GM12874 (cell line): ENCODE measurements around the gene CDKN1A.

Experiments used
- TF ChIP-seq, protein P1 (sequence below): IDR thresholded peaks from 2 replicates; pipeline ENCODE4 v1.5.1; 2011; ENCODE audit warnings: low read depth, mild to moderate bottlenecking, control low read depth, low read length, moderate library complexity; ENCODE audit not compliant: insufficient read depth

Gene CDKN1A

GRCh38 chr6:36715469-36715868 lies 37.0 kb downstream of the CDKN1A start:
- TF ChIP-seq, protein P1, sequence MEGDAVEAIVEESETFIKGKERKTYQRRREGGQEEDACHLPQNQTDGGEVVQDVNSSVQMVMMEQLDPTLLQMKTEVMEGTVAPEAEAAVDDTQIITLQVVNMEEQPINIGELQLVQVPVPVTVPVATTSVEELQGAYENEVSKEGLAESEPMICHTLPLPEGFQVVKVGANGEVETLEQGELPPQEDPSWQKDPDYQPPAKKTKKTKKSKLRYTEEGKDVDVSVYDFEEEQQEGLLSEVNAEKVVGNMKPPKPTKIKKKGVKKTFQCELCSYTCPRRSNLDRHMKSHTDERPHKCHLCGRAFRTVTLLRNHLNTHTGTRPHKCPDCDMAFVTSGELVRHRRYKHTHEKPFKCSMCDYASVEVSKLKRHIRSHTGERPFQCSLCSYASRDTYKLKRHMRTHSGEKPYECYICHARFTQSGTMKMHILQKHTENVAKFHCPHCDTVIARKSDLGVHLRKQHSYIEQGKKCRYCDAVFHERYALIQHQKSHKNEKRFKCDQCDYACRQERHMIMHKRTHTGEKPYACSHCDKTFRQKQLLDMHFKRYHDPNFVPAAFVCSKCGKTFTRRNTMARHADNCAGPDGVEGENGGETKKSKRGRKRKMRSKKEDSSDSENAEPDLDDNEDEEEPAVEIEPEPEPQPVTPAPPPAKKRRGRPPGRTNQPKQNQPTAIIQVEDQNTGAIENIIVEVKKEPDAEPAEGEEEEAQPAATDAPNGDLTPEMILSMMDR, result no peak

DNA sequence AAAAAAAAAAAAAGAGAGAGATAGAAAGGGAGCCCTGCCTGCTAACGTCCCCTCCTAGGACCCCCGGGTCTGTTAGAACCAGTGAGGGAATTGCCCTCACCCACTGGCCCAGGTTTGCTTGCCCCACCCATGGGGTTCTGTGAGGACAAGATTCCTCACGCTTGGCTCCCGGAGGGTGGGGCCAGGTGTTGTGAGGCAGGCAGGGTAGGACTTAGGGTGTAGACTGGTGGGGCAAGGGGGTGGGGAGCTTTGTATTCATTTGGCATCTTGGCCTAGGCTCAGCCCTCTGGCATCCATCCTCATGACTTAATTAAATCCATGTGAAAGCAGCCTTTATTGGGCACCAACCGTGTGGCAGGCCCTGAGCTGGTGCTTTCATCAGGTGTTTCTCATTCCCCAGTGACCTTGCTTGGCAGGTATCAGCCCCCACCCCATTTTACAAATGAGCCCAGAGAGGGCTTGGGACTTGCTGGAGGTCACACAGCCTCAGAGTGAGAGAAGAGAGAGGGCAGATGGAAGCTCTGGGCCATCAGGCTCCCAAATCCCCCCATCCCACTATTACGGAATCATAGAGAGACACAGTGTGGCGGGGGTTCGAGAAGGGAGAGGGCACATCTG lies 38.1 kb downstream of the CDKN1A start:
- TF ChIP-seq, protein P1, result no peak

- TF ChIP-seq, protein P1, result no peak
Measured at GRCh38 chr6:36717231-36717825, 38.8 kb downstream of the CDKN1A start.

GRCh38 chr6:36717871-36718540 lies 39.5 kb downstream of the CDKN1A start:
- TF ChIP-seq, protein P1, result no peak

DNA sequence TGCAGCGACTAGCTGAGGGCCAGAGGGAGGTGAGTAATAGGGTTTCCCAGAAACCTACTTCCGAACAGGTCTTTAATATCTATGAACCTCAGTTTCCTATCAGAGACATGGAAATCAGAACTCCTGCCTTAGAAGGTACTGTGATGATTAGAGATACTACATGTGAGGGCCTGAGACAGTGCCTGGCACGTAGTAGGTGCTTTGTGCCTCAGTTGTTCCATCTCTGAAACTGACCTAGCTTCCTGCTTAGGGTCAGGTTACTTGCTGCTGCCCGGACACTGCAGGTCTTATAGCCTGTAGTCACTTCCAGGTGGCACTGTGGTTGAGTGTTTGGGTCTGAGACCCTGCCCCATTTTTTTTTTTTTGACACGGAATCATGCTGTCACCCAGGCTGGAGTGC lies 40.0 kb downstream of the CDKN1A start:
- TF ChIP-seq, protein P1, result no peak

DNA sequence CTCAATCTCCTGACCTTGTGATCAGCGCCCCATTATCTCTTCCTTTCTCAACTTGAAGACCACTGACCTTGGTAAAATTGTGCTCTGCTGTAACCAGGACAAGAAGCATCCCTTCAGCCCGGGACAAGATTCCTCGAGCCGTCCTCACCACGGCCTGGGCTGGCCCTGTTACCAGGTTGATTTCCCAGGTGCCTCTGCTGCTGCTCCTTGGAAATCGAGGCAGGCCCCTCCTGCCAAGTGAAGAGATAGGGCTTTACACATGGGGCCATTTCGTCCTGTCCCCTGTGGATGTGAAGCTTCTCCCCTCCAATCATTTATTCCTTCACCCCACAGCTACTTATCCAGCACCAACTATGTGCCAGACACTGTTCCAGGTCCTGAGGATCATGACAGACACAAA lies 40.6 kb downstream of the CDKN1A start:
- TF ChIP-seq, protein P1, result no peak

DNA sequence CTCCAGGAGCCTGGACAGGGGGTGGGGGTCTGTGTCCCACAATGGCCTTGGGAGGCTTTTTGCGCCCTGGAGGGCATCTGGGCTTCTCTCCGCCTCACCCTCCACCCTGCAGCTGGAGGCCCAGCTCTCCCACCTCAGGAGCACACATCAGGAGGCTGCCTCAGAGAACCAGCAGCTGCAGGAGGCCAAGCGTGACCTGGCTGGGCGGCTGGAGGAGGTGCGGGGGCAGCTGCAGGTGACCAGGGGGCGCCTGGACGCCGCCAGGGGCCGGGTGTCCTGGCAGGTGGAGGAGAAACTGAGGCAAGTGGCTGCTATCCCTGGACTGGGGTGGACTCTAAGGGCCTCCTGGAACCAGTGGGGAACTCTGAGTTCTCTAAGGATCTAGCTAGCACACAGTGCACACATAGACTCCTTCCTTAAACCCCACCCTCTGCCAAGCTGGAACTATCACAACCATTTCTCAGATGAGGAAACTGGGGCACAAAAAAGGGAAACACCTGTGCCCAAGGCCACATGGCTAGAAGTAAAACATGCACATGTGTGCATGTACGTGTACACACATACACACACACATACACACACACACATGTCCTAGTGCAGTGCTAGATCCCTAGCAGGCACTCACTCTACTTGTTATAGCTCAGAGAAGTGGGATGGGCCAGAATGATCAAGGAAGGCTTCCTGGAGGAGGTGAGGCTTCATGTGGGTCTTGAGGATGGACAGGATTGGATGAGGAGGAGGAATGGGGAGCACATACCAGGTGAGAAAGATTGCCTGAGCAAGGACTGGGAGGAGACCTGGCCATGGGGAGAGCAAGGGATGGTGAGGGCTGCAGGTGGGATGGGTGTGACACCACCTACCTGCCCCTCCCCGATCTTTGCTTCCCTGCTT lies 42.0 kb downstream of the CDKN1A start:
- TF ChIP-seq, protein P1, result no peak
